ENCODE measurements around the gene HOXA3. TPM values are rescaled to one million over a fixed set of nuclear protein-coding genes. Genes with fewer than 3 reads are reported as not detected.

HOXA3 gene
- total RNA-seq, 1 experiment from 2014 or later: 9.2 TPM

GRCh38 chr7:27091941-27092818 lies 60.2 kb downstream of the HOXA3 start:
- no peaks in the 10 kb centered on the region for H4K20me1 ChIP-seq (ENCODE audit: insufficient read depth)
- H3K4me1 ChIP-seq (ENCODE audit: control insufficient read depth in 1 of 2, insufficient read depth in 2 of 2, low read length in 2 of 2): peaks cover 4 to 11% of the 10 kb centered on the region in 2 experiments; a peak in 3 of 4 replicates
- RAD21 ChIA-PET (ENCODE audit: low non-redundant PET in 1 of 2, low total read pairs in 2 of 2, uncharacterized antibody in 2 of 2, unreplicated experiment in 2 of 2): no interaction called here
- no peak overlapping the region for H3K4me3 ChIP-seq (replicated peaks in 1 of 2; ENCODE audit: low read depth in 1 of 2, low read length in 2 of 2)
- H3K9me3 ChIP-seq (ENCODE audit: control insufficient read depth in 1 of 2, insufficient read depth in 1 of 2, low read depth in 1 of 2, low read length in 2 of 2): no peaks in the 10 kb centered on the region
- H3K27ac ChIP-seq (ENCODE audit: low read depth, low read length): no peak overlapping the region
- TF ChIP-seq, protein P1, sequence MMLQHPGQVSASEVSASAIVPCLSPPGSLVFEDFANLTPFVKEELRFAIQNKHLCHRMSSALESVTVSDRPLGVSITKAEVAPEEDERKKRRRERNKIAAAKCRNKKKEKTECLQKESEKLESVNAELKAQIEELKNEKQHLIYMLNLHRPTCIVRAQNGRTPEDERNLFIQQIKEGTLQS (IDR thresholded peaks at IDR 0.05): no peak
- TF ChIP-seq TCF7L2 (IDR thresholded peaks at IDR 0.05; ENCODE audit: borderline replicate concordance, extremely low read depth, insufficient read depth, insufficient read length) (no peak), REST (IDR thresholded peaks at IDR 0.05; ENCODE audit: low read depth) (no peak), CEBPB (IDR thresholded peaks at IDR 0.05; ENCODE audit: low read depth) (no peak), ZNF274 (IDR thresholded peaks at IDR 0.05; ENCODE audit: low read depth, low read length) (no peak), SRF (IDR thresholded peaks at IDR 0.05; ENCODE audit: low read depth) (no peak), EZH2 (IDR thresholded peaks at IDR 0.05) (no peak), FOSL1 (IDR thresholded peaks at IDR 0.05; ENCODE audit: low read depth) (no peak), ELF1 (IDR thresholded peaks at IDR 0.05; ENCODE audit: borderline replicate concordance, low read depth) (no peak), POLR2A (IDR thresholded peaks at IDR 0.05; ENCODE audit: borderline replicate concordance, extremely low read depth, insufficient read depth, insufficient read length) (no peak), ZFX (IDR thresholded peaks at IDR 0.05) (no peak), ZBTB33 (IDR thresholded peaks at IDR 0.05; ENCODE audit: extremely low read depth, insufficient replicate concordance, low read length) (no peak)
- TF ChIP-seq, protein P2, sequence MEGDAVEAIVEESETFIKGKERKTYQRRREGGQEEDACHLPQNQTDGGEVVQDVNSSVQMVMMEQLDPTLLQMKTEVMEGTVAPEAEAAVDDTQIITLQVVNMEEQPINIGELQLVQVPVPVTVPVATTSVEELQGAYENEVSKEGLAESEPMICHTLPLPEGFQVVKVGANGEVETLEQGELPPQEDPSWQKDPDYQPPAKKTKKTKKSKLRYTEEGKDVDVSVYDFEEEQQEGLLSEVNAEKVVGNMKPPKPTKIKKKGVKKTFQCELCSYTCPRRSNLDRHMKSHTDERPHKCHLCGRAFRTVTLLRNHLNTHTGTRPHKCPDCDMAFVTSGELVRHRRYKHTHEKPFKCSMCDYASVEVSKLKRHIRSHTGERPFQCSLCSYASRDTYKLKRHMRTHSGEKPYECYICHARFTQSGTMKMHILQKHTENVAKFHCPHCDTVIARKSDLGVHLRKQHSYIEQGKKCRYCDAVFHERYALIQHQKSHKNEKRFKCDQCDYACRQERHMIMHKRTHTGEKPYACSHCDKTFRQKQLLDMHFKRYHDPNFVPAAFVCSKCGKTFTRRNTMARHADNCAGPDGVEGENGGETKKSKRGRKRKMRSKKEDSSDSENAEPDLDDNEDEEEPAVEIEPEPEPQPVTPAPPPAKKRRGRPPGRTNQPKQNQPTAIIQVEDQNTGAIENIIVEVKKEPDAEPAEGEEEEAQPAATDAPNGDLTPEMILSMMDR (IDR thresholded peaks at IDR 0.05 in 2 of 3, conservative IDR thresholded peaks at IDR 0.05 in 1 of 3; ENCODE audit: borderline replicate concordance in 1 of 3, insufficient read depth in 1 of 3, low read depth in 2 of 3, low read length in 2 of 3): no peak
- H3K9ac ChIP-seq (ENCODE audit: low read length): no peak overlapping the region
- no TSS peak for BruUV-seq (replicated peaks)
- H3K27me3 ChIP-seq (ENCODE audit: insufficient read depth, low read length): no peaks in the 10 kb centered on the region
- DNase-seq (ENCODE audit: low read depth, low spot score) (no peak), ATAC-seq (no peak)
- no peaks in the 10 kb centered on the region for H3K9me2 ChIP-seq (ENCODE audit: insufficient read depth)
- no peaks in the 10 kb centered on the region for H3K36me3 ChIP-seq (ENCODE audit: control insufficient read depth in 1 of 2, insufficient read depth in 2 of 2, low read length in 2 of 2)
- POLR2A ChIA-PET: no interaction called here
- no peak overlapping the region for H2AFZ ChIP-seq (ENCODE audit: low read depth, low read length, poor library complexity, severe bottlenecking)
- no peak overlapping the region for H3K4me2 ChIP-seq (ENCODE audit: low read length)
- intact Hi-C loops (cut with micrococcal nuclease): no loop called here
- CTCF ChIA-PET: no interaction called here
- H3K79me2 ChIP-seq (ENCODE audit: insufficient read depth, low read length): peaks cover 8% of the 10 kb centered on the region

Data from HCT116 (cell line).